ENCODE data around the gene ADGRA1. TPM values are rescaled to one million over a fixed set of nuclear protein-coding genes. Genes with fewer than 3 reads are reported as not detected.

Gene ADGRA1
- total RNA-seq, 4 donors from 2014 or later, result 0.13 to 0.40 (median 0.29) TPM

GRCh38 chr10:133158756-133159610 lies 71.3 kb downstream of the ADGRA1 start:
- TF ChIP-seq, protein P1, sequence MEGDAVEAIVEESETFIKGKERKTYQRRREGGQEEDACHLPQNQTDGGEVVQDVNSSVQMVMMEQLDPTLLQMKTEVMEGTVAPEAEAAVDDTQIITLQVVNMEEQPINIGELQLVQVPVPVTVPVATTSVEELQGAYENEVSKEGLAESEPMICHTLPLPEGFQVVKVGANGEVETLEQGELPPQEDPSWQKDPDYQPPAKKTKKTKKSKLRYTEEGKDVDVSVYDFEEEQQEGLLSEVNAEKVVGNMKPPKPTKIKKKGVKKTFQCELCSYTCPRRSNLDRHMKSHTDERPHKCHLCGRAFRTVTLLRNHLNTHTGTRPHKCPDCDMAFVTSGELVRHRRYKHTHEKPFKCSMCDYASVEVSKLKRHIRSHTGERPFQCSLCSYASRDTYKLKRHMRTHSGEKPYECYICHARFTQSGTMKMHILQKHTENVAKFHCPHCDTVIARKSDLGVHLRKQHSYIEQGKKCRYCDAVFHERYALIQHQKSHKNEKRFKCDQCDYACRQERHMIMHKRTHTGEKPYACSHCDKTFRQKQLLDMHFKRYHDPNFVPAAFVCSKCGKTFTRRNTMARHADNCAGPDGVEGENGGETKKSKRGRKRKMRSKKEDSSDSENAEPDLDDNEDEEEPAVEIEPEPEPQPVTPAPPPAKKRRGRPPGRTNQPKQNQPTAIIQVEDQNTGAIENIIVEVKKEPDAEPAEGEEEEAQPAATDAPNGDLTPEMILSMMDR (IDR thresholded peaks at IDR 0.05), result no peak
- no peak for TF ChIP-seq POLR2A (IDR thresholded peaks at IDR 0.05)
- Histone ChIP-seq H3K9me3 (no peaks in the 10 kb centered on the region), H3K4me3 (replicated peaks in 1 of 3) (no peak overlapping the region), H3K4me1 (peaks cover 9 to 26% of the 10 kb centered on the region in 2 donors), H3K36me3 (no peaks in the 10 kb centered on the region), H3K27me3 (no peaks in the 10 kb centered on the region), H3K27ac (peak overlapping the region in 1 of 3 donors; percentile 36)
- intact Hi-C loops (cut with DNase I), result no loop called here
- peak; percentile 84 to 87 for DNase-seq
- 59 to 68% methylated on average over 8 to 11 of the region's 23 CpGs for WGBS, 2 donors

- TF ChIP-seq, protein P1 (IDR thresholded peaks at IDR 0.05), result no peak
- TF ChIP-seq POLR2A (IDR thresholded peaks at IDR 0.05), result no peak
- Histone ChIP-seq H3K27ac (peak overlapping the region in 1 of 3 donors; percentile 36), H3K36me3 (no peaks in the 10 kb centered on the region), H3K4me1 (peaks cover 9 to 27% of the 10 kb centered on the region in 2 donors), H3K9me3 (no peaks in the 10 kb centered on the region), H3K27me3 (no peaks in the 10 kb centered on the region), H3K4me3 (replicated peaks in 1 of 3) (peak overlapping the region in 1 of 3 donors; percentile 45)
- WGBS, 2 donors, result 19% methylated on average over 4 of the region's 18 CpGs; no CpG with 5 or more reads in 1 of the 2 donors
- no peak for DNase-seq
- intact Hi-C loops (cut with DNase I), result no loop called here
Measured at GRCh38 chr10:133159611-133159949, 71.9 kb downstream of the ADGRA1 start.

GRCh38 chr10:133159950-133160825 lies 72.5 kb downstream of the ADGRA1 start, which contains the start of gene KNDC1:
KNDC1 (plus strand) TSS chr10:133160219; CDS start chr10:133160468, 249 bp downstream.
- Histone ChIP-seq H3K9me3 (no peaks in the 10 kb centered on the region), H3K27ac (peak within 1 kb of the TSS in 1 of 3 donors; percentile 36), H3K4me1 (peaks cover 9 to 27% of the 10 kb centered on the region in 2 donors), H3K27me3 (no peaks in the 10 kb centered on the region), H3K36me3 (no peaks in the 10 kb centered on the region), H3K4me3 (replicated peaks in 1 of 3) (peak within 1 kb of the TSS; percentile 45 to 53 (median 47))
- 2% methylated on average over 10 of the region's 108 CpGs; no CpG with 5 or more reads in 1 of the 2 donors for WGBS, 2 donors
- DNase-seq, result peak; percentile 50
- TF ChIP-seq, protein P1 (IDR thresholded peaks at IDR 0.05), result no peak
- TF ChIP-seq POLR2A (IDR thresholded peaks at IDR 0.05), result no peak
- intact Hi-C loops (cut with DNase I), result no loop called here

GRCh38 chr10:133160826-133161471 lies 73.2 kb downstream of the ADGRA1 start:
- Histone ChIP-seq H3K4me1 (peaks cover 9 to 27% of the 10 kb centered on the region in 2 donors), H3K27me3 (no peaks in the 10 kb centered on the region), H3K27ac (no peak overlapping the region), H3K9me3 (no peaks in the 10 kb centered on the region), H3K36me3 (no peaks in the 10 kb centered on the region), H3K4me3 (replicated peaks in 1 of 3) (peak overlapping the region; percentile 45 to 53 (median 47))
- 4 to 6% methylated on average over 12 to 13 of the region's 29 CpGs for WGBS, 2 donors
- TF ChIP-seq, protein P1 (IDR thresholded peaks at IDR 0.05), result no peak
- no peak for TF ChIP-seq POLR2A (IDR thresholded peaks at IDR 0.05)
- no peak for DNase-seq
- intact Hi-C loops (cut with DNase I), result no loop called here
